CD4-positive, alpha-beta T cell treated with Interleukin-17A for 1 hour (primary cell): ENCODE measurements around the gene DAZ1.
"Not testable (repeated sequence)": the region's sequence is repeated elsewhere in the genome, so short reads cannot be mapped to it uniquely, and the experiment has no call there.

Source experiments
- DNase-seq: peaks from one replicate; pipeline ENCODE4 v3.0.0-alpha.2; 2020

DAZ1 gene

GRCh38 chrY:23198908-23199307 lies at the start of gene DAZ1:
DAZ1 (minus strand) TSS chrY:23199008; CDS start chrY:23198800, 208 bp downstream.
- not testable (repeated sequence) for DNase-seq

GRCh38 chrY:23219233-23219632 lies 20.4 kb upstream of the DAZ1 start, which contains the start of gene DAZ2:
DAZ2 (plus strand) TSS chrY:23219533; CDS start chrY:23219741, 208 bp downstream.
- not testable (repeated sequence) for DNase-seq

- DNase-seq, result not testable (repeated sequence)
Observed at GRCh38 chrY:23210681-23211080, 11.9 kb upstream of the DAZ1 start.

- DNase-seq, result not testable (repeated sequence)
Observed at GRCh38 chrY:23209802-23210495, 11.1 kb upstream of the DAZ1 start.

- DNase-seq, result not testable (repeated sequence)
Observed at GRCh38 chrY:23207455-23207854, 8.6 kb upstream of the DAZ1 start.
